Erythroblast (primary cell): Measurements from ENCODE around the gene FAM163B.

ENCODE experiments used
- GATA1 ChIP-seq: IDR thresholded peaks from 2 replicates; pipeline ENCODE4 v1.6.1; 2011; ENCODE audit warnings: low read depth, mild to moderate bottlenecking, control low read depth, low read length, moderate library complexity
- POLR2A ChIP-seq: IDR thresholded peaks from 2 replicates; pipeline ENCODE4 v1.6.1; 2011; ENCODE audit warnings: mild to moderate bottlenecking, low read length

- no peak for TF ChIP-seq POLR2A
- no peak for TF ChIP-seq GATA1
Observed at GRCh38 chr9:133580419-133580738, 28.8 kb downstream of the FAM163B start.
